K562 (cell line): Measurements from ENCODE around the gene GLI1. TPM values are rescaled to one million over a fixed set of nuclear protein-coding genes. Genes with fewer than 3 reads are reported as not detected.

Source experiments
- ATAC-seq: fragments of 200-7000 bp; cut with Tn5 transposase; 3 replicates; pipeline ENCODE4 v1.9.1; 2020; ENCODE audit warnings: moderate library complexity
- BruUV-seq: library from RNA; stranded (reverse); fragments of 400-500 nt; replicated peaks from 2 replicates; lab custom pipeline; 2021; lab: Mats Ljungman, UMichigan
- CTCF ChIA-PET: fragments of 300-600 bp; formaldehyde crosslinking; extraction: SDS; loops from one replicate; lab custom pipeline; 2021; ENCODE audit warnings: low intra/inter-chr PET ratio; lab: Yijun Ruan, JAX
- POLR2A ChIA-PET: fragments of 300-600, 350-650 bp; sonication (Branson Sonifier 250); formaldehyde crosslinking; extraction: SDS; loops from one replicate; lab custom pipeline; 2021; ENCODE audit warnings: antibody characterized with exemption, inconsistent platforms; lab: Yijun Ruan, JAX
- DNase-seq, 4 experiments: peaks; one replicate each; pipeline versions ENCODE4 v3.0.0 to v3.0.0-alpha.2; 2011 to 2018; ENCODE audit warnings: low spot score in 3 of 4, mixed read lengths in 3 of 4; ENCODE audit errors: extremely low read depth in 1 of 4
- FAIRE-seq: peaks from 2 replicates; lab custom pipeline; 2011; peaks lifted over from hg19 to GRCh38; lab: Jason Lieb, UNC
- H2AFZ ChIP-seq: 2 replicates; pipeline ENCODE4 v1.6.0; 2011; ENCODE audit warnings: low read depth, low read length, control low read depth, inconsistent platforms
- H3K27ac ChIP-seq: fragments of 200-600 bp; 3 replicates; pipeline ENCODE4 v1.8.0; 2011; ENCODE audit warnings: low read depth, mild to moderate bottlenecking, control low read depth, inconsistent platforms, low read length, moderate library complexity, mixed read lengths; ENCODE audit errors: extremely low read depth
- H3K27me3 ChIP-seq, 2 experiments: fragments of 300-600 bp in 1 of 2; 2 replicates in 1 of 2; 3 replicates in 1 of 2; pipeline versions ENCODE4 v1.6.0 to v1.8.0; 2011; ENCODE audit warnings: inconsistent platforms in 2 of 2, low read length in 2 of 2, mild to moderate bottlenecking in 1 of 2, mixed read lengths in 1 of 2, moderate library complexity in 1 of 2; ENCODE audit not compliant: control insufficient read depth in 2 of 2, insufficient read depth in 2 of 2
- H3K36me3 ChIP-seq: fragments of 300-600 bp; 3 replicates; pipeline ENCODE4 v1.8.0; 2011; ENCODE audit warnings: mild to moderate bottlenecking, low read length, inconsistent platforms; ENCODE audit not compliant: control insufficient read depth, insufficient read depth
- H3K4me1 ChIP-seq, 2 experiments: fragments of 200-600 bp in 1 of 2; replicated peaks in 1 of 2; 2 replicates in 1 of 2; 3 replicates in 1 of 2; pipeline versions ENCODE4 v1.5.1 to v1.8.0; 2011; ENCODE audit warnings: inconsistent platforms in 2 of 2, low read length in 2 of 2, mild to moderate bottlenecking in 1 of 2, mixed read lengths in 1 of 2, moderate library complexity in 1 of 2; ENCODE audit not compliant: control insufficient read depth in 2 of 2, insufficient read depth in 2 of 2
- H3K4me2 ChIP-seq: 2 replicates; pipeline ENCODE4 v1.6.1; 2011; ENCODE audit warnings: low read length, control low read depth, inconsistent platforms, mixed read lengths; ENCODE audit not compliant: insufficient read depth
- H3K4me3 ChIP-seq: fragments of 200-600 bp; sonication (generic), shearing (Covaris generic); 2 replicates; pipeline ENCODE4 v1.5.1; 2016; ENCODE audit warnings: control low read depth, inconsistent platforms
- H3K79me2 ChIP-seq: fragments of 200-600 bp; 3 replicates; pipeline ENCODE4 v1.8.0; 2011; ENCODE audit warnings: low read length, inconsistent platforms; ENCODE audit not compliant: control insufficient read depth, insufficient read depth
- H3K9ac ChIP-seq, 2 experiments: 2 replicates each; pipeline versions ENCODE4 v1.6.0 to v1.6.1; 2011; ENCODE audit warnings: low read depth in 2 of 2, low read length in 2 of 2, control low read depth in 1 of 2, inconsistent platforms in 1 of 2, mild to moderate bottlenecking in 1 of 2, mixed read lengths in 1 of 2; ENCODE audit not compliant: insufficient read depth in 1 of 2
- H3K9me1 ChIP-seq: one replicate; pipeline ENCODE4 v1.6.0; 2011; ENCODE audit warnings: inconsistent platforms, mild to moderate bottlenecking, low read length, moderate library complexity; ENCODE audit not compliant: control insufficient read depth, insufficient read depth
- H3K9me3 ChIP-seq: replicated peaks from 2 replicates; pipeline ENCODE4 v1.5.1; 2011; ENCODE audit warnings: low read depth, low read length, inconsistent platforms; ENCODE audit not compliant: control insufficient read depth, insufficient read depth
- H4K20me1 ChIP-seq: replicated peaks from 2 replicates; pipeline ENCODE4 v1.6.1; 2011; ENCODE audit warnings: low read length, inconsistent platforms, mixed read lengths; ENCODE audit not compliant: control insufficient read depth, insufficient read depth
- FOXP4 ChIP-seq: sonication (generic); formaldehyde crosslinking; IDR thresholded peaks from 2 replicates; pipeline ENCODE4 v1.8.0; 2022; ENCODE audit warnings: mild to moderate bottlenecking, missing genetic modification reagents, borderline replicate concordance
- GTF2A2 ChIP-seq: IDR thresholded peaks from 2 replicates; pipeline ENCODE4 v1.6.1; 2016; ENCODE audit warnings: mild to moderate bottlenecking, missing genetic modification characterization, missing compliant biosample characterization
- MAFF ChIP-seq: IDR thresholded peaks from 2 replicates; pipeline ENCODE4 v1.6.1; 2012; ENCODE audit warnings: low read length, improper control_type of control experiment
- MLLT1 ChIP-seq, 2 experiments: fragments of 450-650 bp; IDR thresholded peaks; 2 replicates each; pipeline ENCODE4 v1.6.1; 2016
- RFX7 ChIP-seq: fragments of 250-450 bp; sonication (Bioruptor Pico); IDR thresholded peaks from 2 replicates; pipeline ENCODE4 v1.5.1; 2021; ENCODE audit warnings: mild to moderate bottlenecking
- THAP12 ChIP-seq: fragments of 250-450 bp; sonication (Bioruptor Pico); IDR thresholded peaks from 2 replicates; pipeline ENCODE4 v1.9.0; 2021; ENCODE audit warnings: mild to moderate bottlenecking, inconsistent platforms
- THAP7 ChIP-seq: fragments of 250-450 bp; sonication (Bioruptor Pico); IDR thresholded peaks from 2 replicates; pipeline ENCODE4 v1.5.0; 2021
- WGBS: fragments of 100-300 bp; shearing (Covaris generic); methylation state at CpG from one replicate; pipeline ENCODE4 v1.1.6; 2016; ENCODE audit warnings: low coverage, mixed read lengths; ENCODE audit not compliant: insufficient coverage; ENCODE audit errors: missing lambda C conversion rate; 5-methylcytosine and 5-hydroxymethylcytosine counted together
- in situ Hi-C: fragments of 300-500 bp; cut with MboI; formaldehyde crosslinking; loops from 4 replicates; pipeline ENCODE4 v1.15.0; 2018; ENCODE audit warnings: inconsistent platforms, mixed read lengths
- intact Hi-C: fragments of 100-400 bp; cut with micrococcal nuclease; formaldehyde crosslinking; loops from 2 replicates; pipeline ENCODE4 v1.14.2; 2022
- polyA plus RNA-seq, 8 experiments: library from polyadenylated mRNA; depleted of rRNA in 4 of 8; stranded (reverse) in 5 of 8; unstranded in 3 of 8; fragments of >200 nt; fragmentation: Nextera tagmentation in 2 of 8; fragmentation: Illumina TruSeq in 1 of 8; extraction: Ambion mirVana in 2 of 8; extraction: Trizol in 1 of 8; gene quantifications; 2 replicates each; pipeline versions ENCODE4 v1.2.1 to v1.2.3, GENCODE V29; 2011 to 2014; ENCODE audit warnings: inconsistent platforms in 1 of 8, missing spikeins in 1 of 8
- total RNA-seq, 7 experiments: library from RNA; depleted of rRNA in 6 of 7; stranded (reverse); fragments of >200 nt in 6 of 7; fragmentation: Illumina TruSeq in 2 of 7; extraction: Trizol in 2 of 7; gene quantifications; 2 replicates each; pipeline versions ENCODE4 v1.2.1 to v1.2.3, GENCODE V29; 2011 to 2021; ENCODE audit warnings: low replicate concordance in 1 of 7
- TF ChIP-seq, protein P1 (sequence below): fragments of 450-650 bp; IDR thresholded peaks from 2 replicates; pipeline ENCODE4 v1.6.1; 2016; ENCODE audit warnings: borderline replicate concordance

The GLI1 gene
- total and polyA plus RNA-seq, 9 of the 15 experiments (the other 6 are each of a cell fraction or from before 2014, with no cell fraction given): 0.24 to 3.7 (median 0.61) TPM

GRCh38 chr12:57458665-57459054 is 925 bp upstream of the GLI1 start (continued):
- 0 out of 2 replicates have a peak, but pooled peaks have one; percentile 11 for TF ChIP-seq THAP7 (CRISPR knock-in tag)
- no peak for TF ChIP-seq FOXP4
- no peak for TF ChIP-seq RFX7 (CRISPR knock-in tag)

DNA sequence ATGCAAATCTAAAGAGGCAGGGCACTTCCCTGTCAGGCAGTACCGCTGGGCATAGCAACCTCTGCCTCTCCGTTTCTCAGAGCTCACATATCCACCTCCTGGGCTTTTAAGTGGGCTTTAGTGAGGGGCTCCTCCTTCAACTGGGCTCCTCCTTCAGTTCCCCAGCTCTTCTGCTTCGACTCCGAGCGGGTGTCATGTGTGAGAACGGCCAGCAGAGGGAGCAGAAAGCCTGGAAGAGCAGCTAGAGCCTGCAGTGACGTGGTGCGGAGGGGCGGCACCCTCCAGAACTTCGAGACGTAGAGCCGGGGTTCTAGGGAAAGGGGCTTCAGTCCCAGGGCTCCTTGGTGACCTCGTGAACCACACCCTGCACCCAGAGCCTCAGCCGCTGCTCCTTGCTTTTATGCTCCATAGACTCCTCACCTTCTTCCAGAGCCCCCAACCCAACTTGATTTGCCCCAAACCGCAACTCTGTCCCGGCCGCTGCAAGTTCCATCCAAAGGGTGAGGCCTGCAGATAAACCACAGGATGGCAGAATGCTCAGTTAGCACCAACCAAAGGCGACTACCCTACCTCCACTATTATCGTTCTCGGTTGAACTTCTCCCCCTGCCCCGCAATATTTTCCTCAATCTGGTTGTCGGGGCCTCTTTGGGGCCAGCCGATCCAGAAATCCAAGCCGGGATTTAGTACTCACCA is 383 bp upstream of the GLI1 start:
- no peaks in the 10 kb centered on the region for H3K9me1 ChIP-seq
- DNase-seq (peak; percentile 79 to 97 (median 80)), FAIRE-seq (peak; percentile 93), ATAC-seq (peak; percentile 46)
- no peaks in the 10 kb centered on the region for H3K9me3 ChIP-seq
- H3K4me1 ChIP-seq: peaks cover 43 to 64% of the 10 kb centered on the region in 2 experiments
- H3K9ac ChIP-seq: peak overlapping the region; percentile 71 to 89
- peak overlapping the region; percentile 97 for H2AFZ ChIP-seq
- no peaks in the 10 kb centered on the region for H4K20me1 ChIP-seq
- H3K36me3 ChIP-seq: no peaks in the 10 kb centered on the region
- intact Hi-C loops (loop anchor here (2.0 to 5.0 kb wide), 3 partner anchors 28 to 233 kb away; partner anchors contain the start of genes DDIT3 and OS9), in situ Hi-C loops (no loop called here)
- H3K79me2 ChIP-seq: peaks cover 20% of the 10 kb centered on the region; the same call in 2 of the 3 replicates
- peak overlapping the region; percentile 62 for H3K4me3 ChIP-seq
- H3K27ac ChIP-seq: peak overlapping the region; percentile 71
- CTCF ChIA-PET: interaction anchor here (0.5 to 1.9 kb wide), 4 partner anchors 317 to 1698 kb away, joined by 3 to 8 read pairs (median 3); no protein-coding TSS in a partner anchor
- H3K4me2 ChIP-seq: peak overlapping the region; percentile 91
- WGBS: under 1% methylated on average over 24 of the region's 24 CpGs
- BruUV-seq: no TSS peak
- POLR2A ChIA-PET: interaction anchor here (0.6 to 1.7 kb wide), 20 partner anchors 10 to 372 kb away, joined by 3 to 8 read pairs (median 3); partner anchors contain the start of genes DDIT3 and SHMT2
- 0 out of 5 replicates have a peak, but pooled peaks cover 0 to 2% of the 10 kb centered on the region in 2 experiments for H3K27me3 ChIP-seq
- TF ChIP-seq, protein P1, sequence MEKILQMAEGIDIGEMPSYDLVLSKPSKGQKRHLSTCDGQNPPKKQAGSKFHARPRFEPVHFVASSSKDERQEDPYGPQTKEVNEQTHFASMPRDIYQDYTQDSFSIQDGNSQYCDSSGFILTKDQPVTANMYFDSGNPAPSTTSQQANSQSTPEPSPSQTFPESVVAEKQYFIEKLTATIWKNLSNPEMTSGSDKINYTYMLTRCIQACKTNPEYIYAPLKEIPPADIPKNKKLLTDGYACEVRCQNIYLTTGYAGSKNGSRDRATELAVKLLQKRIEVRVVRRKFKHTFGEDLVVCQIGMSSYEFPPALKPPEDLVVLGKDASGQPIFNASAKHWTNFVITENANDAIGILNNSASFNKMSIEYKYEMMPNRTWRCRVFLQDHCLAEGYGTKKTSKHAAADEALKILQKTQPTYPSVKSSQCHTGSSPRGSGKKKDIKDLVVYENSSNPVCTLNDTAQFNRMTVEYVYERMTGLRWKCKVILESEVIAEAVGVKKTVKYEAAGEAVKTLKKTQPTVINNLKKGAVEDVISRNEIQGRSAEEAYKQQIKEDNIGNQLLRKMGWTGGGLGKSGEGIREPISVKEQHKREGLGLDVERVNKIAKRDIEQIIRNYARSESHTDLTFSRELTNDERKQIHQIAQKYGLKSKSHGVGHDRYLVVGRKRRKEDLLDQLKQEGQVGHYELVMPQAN: 0 out of 2 replicates have a peak, but pooled peaks have one; percentile 40
- TF ChIP-seq MLLT1 (IDR thresholded peaks at IDR 0.05) (peak in 1 of 2 experiments; percentile 72; a peak in 2 of 4 replicates), MAFF (no peak), GTF2A2 (tag) (no peak), THAP12 (CRISPR knock-in tag) (no peak)
